Measurements from ENCODE around the gene EFHB.
A peak's percentile ranks its signal among the peaks of the same experiment; 100 is the strongest.
"Not testable (repeated sequence)": the region's sequence is repeated elsewhere in the genome, so short reads cannot be mapped to it uniquely, and the experiment has no call there.

EFHB gene
- total RNA-seq: 0.72 to 1.5 reads per million in 2 donors

GRCh38 chr3:19934098-19934566 is at the start of gene EFHB:
Gene EFHB (minus strand): TSS chr3:19934217. CDS start chr3:19934018, 199 bp downstream.
- DNase-seq: no peak

- DNase-seq: no peak
Measured at GRCh38 chr3:19972054-19972453, 38.0 kb upstream of the EFHB start.

GRCh38 chr3:19970327-19970726 is 36.3 kb upstream of the EFHB start:
- DNase-seq: no peak

GRCh38 chr3:19967812-19968211 is 33.8 kb upstream of the EFHB start:
- no peak for DNase-seq

GRCh38 chr3:19967208-19967607 is 33.2 kb upstream of the EFHB start:
- no peak for DNase-seq

- DNase-seq: no peak
Measured at GRCh38 chr3:19961960-19962359, 27.9 kb upstream of the EFHB start.

GRCh38 chr3:19960696-19961095 is 26.7 kb upstream of the EFHB start:
- no peak for DNase-seq

GRCh38 chr3:19959505-19959904 is 25.5 kb upstream of the EFHB start:
- DNase-seq: no peak

GRCh38 chr3:19957354-19957753 is 23.3 kb upstream of the EFHB start:
- not testable (repeated sequence) for DNase-seq

GRCh38 chr3:19954676-19955075 is 20.7 kb upstream of the EFHB start:
- DNase-seq: no peak

- no peak for DNase-seq
Measured at GRCh38 chr3:19950316-19950715, 16.3 kb upstream of the EFHB start.

- DNase-seq: no peak
Measured at GRCh38 chr3:19948226-19948591, 14.2 kb upstream of the EFHB start.

GRCh38 chr3:19947549-19948225 is 13.7 kb upstream of the EFHB start:
- no peak for DNase-seq

- peak; percentile 89 for DNase-seq
Measured at GRCh38 chr3:19946832-19947548, 13.0 kb upstream of the EFHB start, which contains the start of gene RAB5A. Gene RAB5A (plus strand): TSS chr3:19947097. CDS start chr3:19950899, 3,802 bp downstream.

- DNase-seq: no peak
Measured at GRCh38 chr3:19945969-19946831, 12.2 kb upstream of the EFHB start.

- DNase-seq: no peak
Measured at GRCh38 chr3:19945534-19945933, 11.5 kb upstream of the EFHB start.

- no peak for DNase-seq
Measured at GRCh38 chr3:19940643-19941042, 6.6 kb upstream of the EFHB start.

- DNase-seq: no peak
Measured at GRCh38 chr3:19938295-19938627, 4.2 kb upstream of the EFHB start.

- no peak for DNase-seq
Measured at GRCh38 chr3:19937459-19938294, 3.7 kb upstream of the EFHB start.

GRCh38 chr3:19932422-19932821 is 1.6 kb downstream of the EFHB start:
- no peak for DNase-seq

GRCh38 chr3:19931767-19932188 is 2.2 kb downstream of the EFHB start:
- DNase-seq: no peak

- DNase-seq: no peak
Measured at GRCh38 chr3:19931180-19931692, 2.8 kb downstream of the EFHB start.
